ENCODE measurements around the gene GPR162.

DNA sequence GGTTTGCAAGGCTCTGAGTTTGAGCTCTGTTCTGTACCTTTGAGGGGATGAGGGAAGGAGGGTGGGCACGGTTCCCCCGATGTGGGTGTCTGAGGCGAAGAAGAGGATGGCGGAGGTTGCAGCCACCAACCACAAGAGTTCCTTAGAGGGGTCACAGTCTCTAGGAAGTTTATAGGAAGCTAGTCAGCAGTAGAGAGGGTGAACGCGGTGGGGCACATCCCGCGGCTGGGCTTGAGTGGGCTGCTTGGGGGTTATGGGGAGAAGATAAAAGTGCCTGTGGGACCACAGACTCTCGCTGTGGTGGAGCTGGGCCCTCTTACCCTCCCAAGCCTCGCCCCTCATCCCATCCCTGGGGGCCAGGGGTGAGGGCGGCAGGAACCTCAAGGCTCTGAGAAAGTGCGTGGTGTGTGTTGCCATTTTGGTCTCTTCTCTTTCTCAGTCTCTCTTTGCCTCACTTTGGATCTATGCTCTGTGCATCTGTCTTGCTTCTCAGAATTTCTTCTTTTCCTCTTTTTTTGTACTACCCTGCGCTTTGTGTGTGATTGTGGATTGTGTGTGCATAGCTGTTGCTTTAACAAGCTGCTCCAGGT, 29.6 kb upstream of the GPR162 start:
- TF ChIP-seq, protein P1, sequence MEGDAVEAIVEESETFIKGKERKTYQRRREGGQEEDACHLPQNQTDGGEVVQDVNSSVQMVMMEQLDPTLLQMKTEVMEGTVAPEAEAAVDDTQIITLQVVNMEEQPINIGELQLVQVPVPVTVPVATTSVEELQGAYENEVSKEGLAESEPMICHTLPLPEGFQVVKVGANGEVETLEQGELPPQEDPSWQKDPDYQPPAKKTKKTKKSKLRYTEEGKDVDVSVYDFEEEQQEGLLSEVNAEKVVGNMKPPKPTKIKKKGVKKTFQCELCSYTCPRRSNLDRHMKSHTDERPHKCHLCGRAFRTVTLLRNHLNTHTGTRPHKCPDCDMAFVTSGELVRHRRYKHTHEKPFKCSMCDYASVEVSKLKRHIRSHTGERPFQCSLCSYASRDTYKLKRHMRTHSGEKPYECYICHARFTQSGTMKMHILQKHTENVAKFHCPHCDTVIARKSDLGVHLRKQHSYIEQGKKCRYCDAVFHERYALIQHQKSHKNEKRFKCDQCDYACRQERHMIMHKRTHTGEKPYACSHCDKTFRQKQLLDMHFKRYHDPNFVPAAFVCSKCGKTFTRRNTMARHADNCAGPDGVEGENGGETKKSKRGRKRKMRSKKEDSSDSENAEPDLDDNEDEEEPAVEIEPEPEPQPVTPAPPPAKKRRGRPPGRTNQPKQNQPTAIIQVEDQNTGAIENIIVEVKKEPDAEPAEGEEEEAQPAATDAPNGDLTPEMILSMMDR (IDR thresholded peaks at IDR 0.05 in 4 of 5, conservative IDR thresholded peaks at IDR 0.05 in 1 of 5): no peak
- TF ChIP-seq POLR2A (IDR thresholded peaks at IDR 0.05): no peak

All from gastrocnemius medialis (tissue), 4 donors.